Caco-2 (cell line): ENCODE results near the gene ZNF532. TPM values are rescaled to one million over a fixed set of nuclear protein-coding genes. Genes with fewer than 3 reads are reported as not detected.

Experiments
- BruUV-seq: library from RNA; stranded (reverse); fragments of 400-500 nt; replicated peaks from 2 replicates; lab custom pipeline; 2021; lab: Mats Ljungman, UMichigan
- CTCF ChIA-PET: fragments of 300-600 bp; sonication (Branson Sonifier 250); formaldehyde crosslinking; loops from one replicate; lab custom pipeline; 2022; ENCODE audit warnings: antibody characterized with exemption; lab: Charles Lee
- POLR2A ChIA-PET: fragments of 300-600 bp; sonication (Branson Sonifier 250); formaldehyde crosslinking; loops from one replicate; lab custom pipeline; 2022; ENCODE audit warnings: antibody characterized with exemption; lab: Charles Lee
- DNase-seq, 2 experiments: peaks; one replicate each; pipeline versions ENCODE4 v3.0.0 to v3.0.0-alpha.2; 2020 to 2022
- H3K27me3 ChIP-seq: replicated peaks from 2 replicates; pipeline ENCODE4 v1.6.0; 2011; ENCODE audit warnings: low read length; ENCODE audit not compliant: control insufficient read depth, insufficient read depth
- H3K36me3 ChIP-seq: 2 replicates; pipeline ENCODE4 v1.5.1; 2011; ENCODE audit warnings: low read length; ENCODE audit not compliant: control insufficient read depth, insufficient read depth
- H3K4me1 ChIP-seq: fragments of 250-450 bp; sonication (Bioruptor Pico); 2 replicates; pipeline ENCODE4 v1.5.1; 2020; ENCODE audit warnings: mild to moderate bottlenecking
- H3K4me3 ChIP-seq: 2 replicates; pipeline ENCODE4 v1.5.1; 2011; ENCODE audit warnings: low read depth, mild to moderate bottlenecking, control low read depth, low read length
- H3K9me3 ChIP-seq: fragments of 250-450 bp; sonication (Bioruptor Pico); 2 replicates; pipeline ENCODE4 v1.5.1; 2020; ENCODE audit warnings: mild to moderate bottlenecking, moderate library complexity
- H3K27ac Mint-ChIP-seq: one replicate; pipeline ENCODE4 v1.8.0; 2022; ENCODE audit warnings: mixed read lengths; ENCODE audit not compliant: unreplicated experiment
- H3K27me3 Mint-ChIP-seq: one replicate; pipeline ENCODE4 v1.8.0; 2022; ENCODE audit warnings: mixed read lengths; ENCODE audit not compliant: insufficient read depth, unreplicated experiment
- H3K36me3 Mint-ChIP-seq: one replicate; pipeline ENCODE4 v1.8.0; 2022; ENCODE audit warnings: mild to moderate bottlenecking, mixed read lengths; ENCODE audit not compliant: insufficient read depth, unreplicated experiment
- H3K4me1 Mint-ChIP-seq: one replicate; pipeline ENCODE4 v1.8.0; 2022; ENCODE audit warnings: low read depth, mixed read lengths; ENCODE audit not compliant: unreplicated experiment
- H3K4me3 Mint-ChIP-seq: one replicate; pipeline ENCODE4 v1.8.0; 2022; ENCODE audit warnings: mild to moderate bottlenecking, moderate library complexity, mixed read lengths; ENCODE audit not compliant: unreplicated experiment
- H3K9me3 Mint-ChIP-seq: one replicate; pipeline ENCODE4 v1.8.0; 2022; ENCODE audit warnings: mixed read lengths; ENCODE audit not compliant: unreplicated experiment
- CTCF ChIP-seq, 2 experiments: fragments of 200-600 bp in 1 of 2; IDR thresholded peaks; 1 replicate in 1 of 2; 2 replicates in 1 of 2; pipeline versions ENCODE4 v1.5.1 to v1.8.0; 2011 to 2022; ENCODE audit warnings: antibody characterized with exemption in 1 of 2, control low read depth in 1 of 2, inconsistent platforms in 1 of 2, low read depth in 1 of 2, low read length in 1 of 2, mild to moderate bottlenecking in 1 of 2, moderate library complexity in 1 of 2; ENCODE audit not compliant: insufficient read depth in 1 of 2, severe bottlenecking in 1 of 2, unreplicated experiment in 1 of 2
- intact Hi-C: fragments of 100-400 bp; cut with micrococcal nuclease; formaldehyde crosslinking; loops from one replicate; pipeline ENCODE4 v1.10.0; 2022; ENCODE audit not compliant: unreplicated experiment
- total RNA-seq: library from RNA; stranded (reverse); gene quantifications from 2 replicates; pipeline ENCODE4 v1.2.3, GENCODE V29; 2022

The ZNF532 gene
- total RNA-seq, 1 experiment from 2014 or later: 32.7 TPM

GRCh38 chr18:58882686-58883085, 18.0 kb downstream of the ZNF532 start:
- H3K4me3 Mint-ChIP-seq: no peak overlapping the region
- H3K36me3 Mint-ChIP-seq: no peaks in the 10 kb centered on the region
- intact Hi-C loops: no loop called here

DNA sequence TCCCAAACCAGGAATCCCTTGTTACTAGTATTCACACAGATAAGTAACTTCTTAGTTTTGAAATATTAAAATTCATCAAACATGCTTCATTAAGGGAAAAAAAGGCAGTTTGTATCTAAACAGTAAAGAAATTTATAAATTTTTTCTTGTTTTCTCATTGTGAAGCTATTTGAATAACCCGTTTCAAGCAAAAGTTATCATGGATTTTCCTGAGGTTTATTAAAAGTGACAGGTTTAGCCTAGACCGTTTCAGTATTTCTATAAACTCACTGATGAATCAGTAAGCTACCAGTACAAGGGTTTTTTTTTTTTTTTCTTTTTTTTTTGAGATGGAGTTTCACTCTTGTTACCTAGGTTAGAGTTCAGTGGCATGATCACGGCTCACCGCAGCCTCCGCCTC, 20.0 kb downstream of the ZNF532 start:
- H3K27me3 Mint-ChIP-seq: no peaks in the 10 kb centered on the region
- H3K36me3 Mint-ChIP-seq: no peaks in the 10 kb centered on the region
- no TSS peak for BruUV-seq
- no peak for TF ChIP-seq CTCF (IDR thresholded peaks at IDR 0.05; ENCODE audit: insufficient read depth in 1 of 2, low read depth in 1 of 2, low read length in 1 of 2, severe bottlenecking in 1 of 2, unreplicated experiment in 1 of 2)
- Histone ChIP-seq H3K4me1 (no peaks in the 10 kb centered on the region), H3K27me3 (no peaks in the 10 kb centered on the region), H3K36me3 (no peaks in the 10 kb centered on the region), H3K4me3 (no peak overlapping the region), H3K9me3 (no peaks in the 10 kb centered on the region)
- ChIA-PET CTCF (no interaction called here), POLR2A (no interaction called here)
- DNase-seq: no peak
- intact Hi-C loops: no loop called here
- H3K4me3 Mint-ChIP-seq: no peak overlapping the region
- no peaks in the 10 kb centered on the region for H3K4me1 Mint-ChIP-seq
- H3K9me3 Mint-ChIP-seq: no peaks in the 10 kb centered on the region
- H3K27ac Mint-ChIP-seq: no peak overlapping the region

More at GRCh38 chr18:58882686-58883085, 18.0 kb downstream of the ZNF532 start:
- H3K4me1 Mint-ChIP-seq: no peaks in the 10 kb centered on the region
- no peaks in the 10 kb centered on the region for H3K9me3 Mint-ChIP-seq
- no peaks in the 10 kb centered on the region for H3K4me1 ChIP-seq
- no peaks in the 10 kb centered on the region for H3K9me3 ChIP-seq
- ChIA-PET CTCF (no interaction called here), POLR2A (no interaction called here)
- TF ChIP-seq CTCF (IDR thresholded peaks at IDR 0.05; ENCODE audit: insufficient read depth in 1 of 2, low read depth in 1 of 2, low read length in 1 of 2, severe bottlenecking in 1 of 2, unreplicated experiment in 1 of 2): no peak
- BruUV-seq: no TSS peak
- H3K27ac Mint-ChIP-seq: no peak overlapping the region
- no peaks in the 10 kb centered on the region for H3K27me3 Mint-ChIP-seq
- H3K36me3 ChIP-seq: no peaks in the 10 kb centered on the region; the same call in 1 of the 2 replicates
- H3K27me3 ChIP-seq: no peaks in the 10 kb centered on the region
- DNase-seq: no peak
- H3K4me3 ChIP-seq: no peak overlapping the region

- intact Hi-C loops: no loop called here
- no peak overlapping the region for H3K4me3 Mint-ChIP-seq
- no peak overlapping the region for H3K4me3 ChIP-seq
- H3K4me1 Mint-ChIP-seq: no peaks in the 10 kb centered on the region
- TF ChIP-seq CTCF (IDR thresholded peaks at IDR 0.05; ENCODE audit: insufficient read depth in 1 of 2, low read depth in 1 of 2, low read length in 1 of 2, severe bottlenecking in 1 of 2, unreplicated experiment in 1 of 2): no peak
- no peaks in the 10 kb centered on the region for H3K9me3 ChIP-seq
- ChIA-PET POLR2A (no interaction called here), CTCF (no interaction called here)
- no peak for DNase-seq
- no peaks in the 10 kb centered on the region for H3K27me3 ChIP-seq
- no peaks in the 10 kb centered on the region for H3K4me1 ChIP-seq
- H3K36me3 ChIP-seq: no peaks in the 10 kb centered on the region
- no peaks in the 10 kb centered on the region for H3K9me3 Mint-ChIP-seq
- H3K27me3 Mint-ChIP-seq: no peaks in the 10 kb centered on the region
- H3K36me3 Mint-ChIP-seq: no peaks in the 10 kb centered on the region
- no peak overlapping the region for H3K27ac Mint-ChIP-seq
- no TSS peak for BruUV-seq
These were observed 21.8 kb downstream of the ZNF532 start for GRCh38 chr18:58886431-58886830.
